Gastrocnemius medialis (tissue), 4 donors: ENCODE results near the gene NMS. TPM values are rescaled to one million over a fixed set of nuclear protein-coding genes. Genes with fewer than 3 reads are reported as not detected.
"Not testable (repeated sequence)": the region's sequence is repeated elsewhere in the genome, so short reads cannot be mapped to it uniquely, and the experiment has no call there.

Source experiments
- ATAC-seq, 2 donors: fragments of 150-250 bp; one replicate each; pipeline ENCODE4 v1.9.1; 2016
- DNase-seq, 2 donors: peaks; one replicate each; pipeline ENCODE4 v3.0.0-alpha.2; 2019
- H3K27ac ChIP-seq, 4 donors: fragments of 200-600 bp; sonication (generic); 1 replicate in 1 of 4; 2 replicates in 3 of 4; pipeline ENCODE4 v1.5.1; 2016 to 2018; ENCODE audit warnings: mild to moderate bottlenecking in 2 of 4, moderate library complexity in 1 of 4
- H3K27me3 ChIP-seq, 3 donors: fragments of 200-600 bp; sonication (generic) in 2 of 3; 1 replicate in 1 of 3; 2 replicates in 2 of 3; pipeline versions ENCODE4 v1.5.1 to v1.6.0; 2016 to 2019; ENCODE audit warnings: mild to moderate bottlenecking in 1 of 3, moderate library complexity in 1 of 3
- H3K36me3 ChIP-seq, 2 donors: fragments of 200-600 bp; sonication (generic) in 1 of 2; one replicate each; pipeline ENCODE4 v1.5.1; 2017 to 2018
- H3K4me1 ChIP-seq, 2 donors: fragments of 200-600 bp; sonication (generic) in 1 of 2; one replicate each; pipeline ENCODE4 v1.5.1; 2016 to 2017; ENCODE audit warnings: mild to moderate bottlenecking in 2 of 2
- H3K4me3 ChIP-seq, 4 donors: fragments of 200-600 bp; sonication (generic) in 3 of 4; 1 replicate in 1 of 4; 2 replicates in 3 of 4; pipeline ENCODE4 v1.5.1; 2016 to 2019; ENCODE audit warnings: mild to moderate bottlenecking in 2 of 4
- H3K9me3 ChIP-seq, 3 donors: fragments of 200-600 bp; sonication (generic) in 2 of 3; 1 replicate in 1 of 3; 2 replicates in 2 of 3; pipeline ENCODE4 v1.5.1; 2016 to 2019
- POLR2A ChIP-seq, 2 donors: fragments of 450-650 bp; IDR thresholded peaks; one replicate each; pipeline ENCODE4 v1.6.1; 2017; ENCODE audit warnings: antibody characterized with exemption in 2 of 2, mild to moderate bottlenecking in 2 of 2, moderate library complexity in 2 of 2
- in situ Hi-C, 4 donors: fragments of 200-750 bp; cut with MboI; loops; one replicate each; pipeline versions ENCODE4 v1.15.0 to v1.8.0; 2017; ENCODE audit warnings: low sequenced_read_pairs in 4 of 4
- intact Hi-C: fragments of 100-400 bp; cut with DNase I; formaldehyde crosslinking; loops from one replicate; pipeline ENCODE4 v1.15.1; 2023; ENCODE audit warnings: low total_unique reads
- total RNA-seq, 4 donors: library from RNA; depleted of rRNA; stranded (reverse); fragments of >200 nt; gene quantifications; one replicate each; pipeline versions ENCODE4 v1.1.0 to v1.2.3, GENCODE V29; 2016
- TF ChIP-seq, protein P1 (sequence below), 5 experiments: fragments of 450-650 bp in 3 of 5; fragments of 200-600 bp in 2 of 5; sonication (generic) in 2 of 5; IDR thresholded peaks in 4 of 5; conservative IDR thresholded peaks in 1 of 5; 1 replicate in 4 of 5; 2 replicates in 1 of 5; pipeline ENCODE4 v1.5.1; 2016 to 2019; ENCODE audit warnings: antibody characterized with exemption in 5 of 5, mild to moderate bottlenecking in 3 of 5, moderate library complexity in 3 of 5

NMS gene
- total RNA-seq, 4 donors from 2014 or later: not detected

- no peaks in the 10 kb centered on the region for H3K36me3 ChIP-seq
- ATAC-seq (no peak), DNase-seq (no peak)
- intact Hi-C loops (no loop called here), in situ Hi-C loops (no loop called here)
- no peak overlapping the region for H3K27ac ChIP-seq
- H3K4me3 ChIP-seq: no peak overlapping the region
- H3K27me3 ChIP-seq: no peaks in the 10 kb centered on the region
- no peaks in the 10 kb centered on the region for H3K4me1 ChIP-seq
- no peaks in the 10 kb centered on the region for H3K9me3 ChIP-seq
- TF ChIP-seq, protein P1, sequence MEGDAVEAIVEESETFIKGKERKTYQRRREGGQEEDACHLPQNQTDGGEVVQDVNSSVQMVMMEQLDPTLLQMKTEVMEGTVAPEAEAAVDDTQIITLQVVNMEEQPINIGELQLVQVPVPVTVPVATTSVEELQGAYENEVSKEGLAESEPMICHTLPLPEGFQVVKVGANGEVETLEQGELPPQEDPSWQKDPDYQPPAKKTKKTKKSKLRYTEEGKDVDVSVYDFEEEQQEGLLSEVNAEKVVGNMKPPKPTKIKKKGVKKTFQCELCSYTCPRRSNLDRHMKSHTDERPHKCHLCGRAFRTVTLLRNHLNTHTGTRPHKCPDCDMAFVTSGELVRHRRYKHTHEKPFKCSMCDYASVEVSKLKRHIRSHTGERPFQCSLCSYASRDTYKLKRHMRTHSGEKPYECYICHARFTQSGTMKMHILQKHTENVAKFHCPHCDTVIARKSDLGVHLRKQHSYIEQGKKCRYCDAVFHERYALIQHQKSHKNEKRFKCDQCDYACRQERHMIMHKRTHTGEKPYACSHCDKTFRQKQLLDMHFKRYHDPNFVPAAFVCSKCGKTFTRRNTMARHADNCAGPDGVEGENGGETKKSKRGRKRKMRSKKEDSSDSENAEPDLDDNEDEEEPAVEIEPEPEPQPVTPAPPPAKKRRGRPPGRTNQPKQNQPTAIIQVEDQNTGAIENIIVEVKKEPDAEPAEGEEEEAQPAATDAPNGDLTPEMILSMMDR (IDR thresholded peaks at IDR 0.05 in 4 of 5, conservative IDR thresholded peaks at IDR 0.05 in 1 of 5): no peak
- no peak for TF ChIP-seq POLR2A (IDR thresholded peaks at IDR 0.05)
Measured at GRCh38 chr2:100453853-100454252, 16.4 kb upstream of the NMS start.

DNA sequence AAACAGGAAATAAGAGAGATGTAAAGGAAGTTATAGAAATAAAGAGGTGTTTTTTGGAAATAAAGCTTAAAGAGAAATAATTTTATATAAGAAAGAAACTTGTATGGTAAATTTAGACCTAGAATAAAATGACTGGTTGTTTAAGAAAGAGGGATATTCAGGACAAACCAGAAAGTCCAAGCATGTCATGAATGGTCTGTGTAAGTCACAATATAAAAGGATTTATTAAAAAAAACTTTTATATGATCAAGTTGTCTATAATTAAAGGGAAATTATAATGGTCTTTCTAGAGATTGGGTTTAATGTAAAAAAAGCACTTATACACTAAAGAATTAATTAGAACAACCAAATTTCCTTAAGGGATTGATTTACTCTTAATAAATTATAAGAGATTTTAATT is 13.9 kb upstream of the NMS start:
- H3K4me3 ChIP-seq, H3K36me3 ChIP-seq, H3K4me1 ChIP-seq, H3K9me3 ChIP-seq, H3K27me3 ChIP-seq, in situ Hi-C loops, ATAC-seq, H3K27ac ChIP-seq, DNase-seq, intact Hi-C loops: not testable (repeated sequence)

DNA sequence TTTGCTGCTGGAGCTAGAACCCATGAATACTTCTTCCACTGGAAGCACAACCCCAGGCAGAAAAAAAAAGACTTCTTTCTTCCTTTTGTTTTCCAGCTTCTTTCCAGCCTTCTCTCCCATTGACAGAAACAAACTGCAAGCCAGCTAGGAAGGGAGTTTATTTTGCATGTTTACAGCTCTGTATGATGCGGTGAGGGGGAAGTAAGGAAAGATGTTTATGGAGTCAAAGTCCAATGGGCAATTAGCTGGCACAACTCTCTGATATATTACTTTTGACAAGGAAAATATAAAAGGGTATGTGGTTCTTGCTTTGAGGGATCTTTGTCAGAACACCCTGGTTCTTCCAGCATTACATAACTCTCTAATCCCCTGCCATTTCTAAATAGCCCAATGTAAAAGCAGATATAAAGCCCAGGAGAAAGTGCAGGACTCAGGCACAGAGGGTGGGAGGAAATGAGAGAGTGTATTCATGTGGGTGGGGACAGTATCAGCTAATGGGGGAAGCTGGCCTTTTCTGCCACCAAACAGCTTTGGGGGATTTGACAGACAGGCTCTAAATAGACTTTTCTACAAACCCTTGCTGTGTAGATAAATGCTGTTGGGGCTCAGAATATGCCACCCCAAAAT is 9.3 kb upstream of the NMS start:
- Histone ChIP-seq H3K36me3 (no peaks in the 10 kb centered on the region), H3K9me3 (no peaks in the 10 kb centered on the region), H3K27ac (no peak overlapping the region), H3K4me1 (no peaks in the 10 kb centered on the region), H3K4me3 (no peak overlapping the region), H3K27me3 (no peaks in the 10 kb centered on the region)
- in situ Hi-C loops (no loop called here), intact Hi-C loops (no loop called here)
- TF ChIP-seq, protein P1 (IDR thresholded peaks at IDR 0.05 in 4 of 5, conservative IDR thresholded peaks at IDR 0.05 in 1 of 5): no peak
- DNase-seq: no peak
- ATAC-seq: no peak

GRCh38 chr2:100470898-100471514 is 724 bp downstream of the NMS start:
- H3K9me3 ChIP-seq: no peaks in the 10 kb centered on the region
- TF ChIP-seq, protein P1 (IDR thresholded peaks at IDR 0.05 in 4 of 5, conservative IDR thresholded peaks at IDR 0.05 in 1 of 5): no peak
- TF ChIP-seq POLR2A (IDR thresholded peaks at IDR 0.05): no peak
- intact Hi-C loops: no loop called here
- DNase-seq (no peak), ATAC-seq (no peak)
- no peak overlapping the region for H3K4me3 ChIP-seq
- no peaks in the 10 kb centered on the region for H3K4me1 ChIP-seq
- in situ Hi-C loops: no loop called here
- H3K27ac ChIP-seq: no peak overlapping the region
- peaks cover 0 to 4% (median 3%) of the 10 kb centered on the region in 3 donors for H3K27me3 ChIP-seq
- no peaks in the 10 kb centered on the region for H3K36me3 ChIP-seq

DNA sequence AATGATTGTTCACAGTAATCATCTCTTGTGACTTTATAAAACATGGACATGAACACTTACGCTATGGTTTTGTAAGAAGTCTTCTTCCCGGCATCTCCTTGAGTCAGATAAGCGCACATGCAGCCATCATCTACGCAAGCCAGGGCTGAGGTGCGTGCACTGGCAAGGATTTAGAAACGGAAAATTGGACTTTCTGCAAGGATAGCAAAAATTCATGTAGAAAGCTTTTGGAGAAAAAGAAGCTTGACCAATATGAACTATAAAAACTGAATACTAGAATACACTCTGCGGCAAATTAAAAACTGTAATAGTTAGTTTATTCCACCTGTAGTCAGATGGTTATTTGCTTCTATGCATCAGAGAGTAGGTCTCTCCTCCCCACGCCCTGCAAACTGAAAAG is 6.3 kb downstream of the NMS start:
- intact Hi-C loops: no loop called here

More for the DNA sequence above, 6.3 kb downstream of the NMS start:
- DNase-seq (no peak), ATAC-seq (no peak)
- no peaks in the 10 kb centered on the region for H3K9me3 ChIP-seq
- H3K36me3 ChIP-seq: no peaks in the 10 kb centered on the region
- TF ChIP-seq, protein P1 (IDR thresholded peaks at IDR 0.05 in 4 of 5, conservative IDR thresholded peaks at IDR 0.05 in 1 of 5): no peak
- TF ChIP-seq POLR2A (IDR thresholded peaks at IDR 0.05): no peak
- H3K4me3 ChIP-seq: no peak overlapping the region
- H3K27me3 ChIP-seq: no peaks in the 10 kb centered on the region
- in situ Hi-C loops: no loop called here
- no peaks in the 10 kb centered on the region for H3K4me1 ChIP-seq
- H3K27ac ChIP-seq: no peak overlapping the region
